ENCODE results near the gene DIP2C.

- TF ChIP-seq, protein P1, sequence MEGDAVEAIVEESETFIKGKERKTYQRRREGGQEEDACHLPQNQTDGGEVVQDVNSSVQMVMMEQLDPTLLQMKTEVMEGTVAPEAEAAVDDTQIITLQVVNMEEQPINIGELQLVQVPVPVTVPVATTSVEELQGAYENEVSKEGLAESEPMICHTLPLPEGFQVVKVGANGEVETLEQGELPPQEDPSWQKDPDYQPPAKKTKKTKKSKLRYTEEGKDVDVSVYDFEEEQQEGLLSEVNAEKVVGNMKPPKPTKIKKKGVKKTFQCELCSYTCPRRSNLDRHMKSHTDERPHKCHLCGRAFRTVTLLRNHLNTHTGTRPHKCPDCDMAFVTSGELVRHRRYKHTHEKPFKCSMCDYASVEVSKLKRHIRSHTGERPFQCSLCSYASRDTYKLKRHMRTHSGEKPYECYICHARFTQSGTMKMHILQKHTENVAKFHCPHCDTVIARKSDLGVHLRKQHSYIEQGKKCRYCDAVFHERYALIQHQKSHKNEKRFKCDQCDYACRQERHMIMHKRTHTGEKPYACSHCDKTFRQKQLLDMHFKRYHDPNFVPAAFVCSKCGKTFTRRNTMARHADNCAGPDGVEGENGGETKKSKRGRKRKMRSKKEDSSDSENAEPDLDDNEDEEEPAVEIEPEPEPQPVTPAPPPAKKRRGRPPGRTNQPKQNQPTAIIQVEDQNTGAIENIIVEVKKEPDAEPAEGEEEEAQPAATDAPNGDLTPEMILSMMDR (IDR thresholded peaks at IDR 0.05) = no peak
- TF ChIP-seq POLR2AphosphoS5 (IDR thresholded peaks at IDR 0.05) = no peak
Measured at GRCh38 chr10:278707-279106, 410.8 kb downstream of the DIP2C start.

Data from transverse colon (tissue), 4 donors.